HG03558 (cell line): Measurements from ENCODE around the gene ARHGAP29.

Source experiments
- ATAC-seq: cut with Tn5 transposase; IDR thresholded peaks from one replicate; pipeline ENCODE4 v1.9.1; 2021; ENCODE audit warnings: moderate number of reproducible peaks; ENCODE audit not compliant: unreplicated experiment; ENCODE audit errors: extremely low read depth

ARHGAP29 gene

GRCh38 chr1:94237291-94238226, at the start of gene ARHGAP29:
TSS of gene ARHGAP29 (minus strand) at chr1:94237584. CDS start at chr1:94231611, 5,973 bp downstream.
- ATAC-seq, result no peak

- no peak for ATAC-seq
Measured at GRCh38 chr1:94286864-94287437, 49.6 kb upstream of the ARHGAP29 start.

- ATAC-seq, result no peak
Measured at GRCh38 chr1:94285031-94285654, 47.8 kb upstream of the ARHGAP29 start.

GRCh38 chr1:94284476-94284875, 47.1 kb upstream of the ARHGAP29 start:
- ATAC-seq, result no peak

- ATAC-seq, result no peak
Measured at GRCh38 chr1:94283462-94283861, 46.1 kb upstream of the ARHGAP29 start.

GRCh38 chr1:94282143-94282711, 44.8 kb upstream of the ARHGAP29 start:
- no peak for ATAC-seq

GRCh38 chr1:94281361-94282142, 44.2 kb upstream of the ARHGAP29 start:
- no peak for ATAC-seq

GRCh38 chr1:94280541-94280940, 43.2 kb upstream of the ARHGAP29 start:
- ATAC-seq, result no peak

- ATAC-seq, result no peak
Measured at GRCh38 chr1:94279462-94279861, 42.1 kb upstream of the ARHGAP29 start.

- ATAC-seq, result no peak
Measured at GRCh38 chr1:94279038-94279437, 41.7 kb upstream of the ARHGAP29 start.

- ATAC-seq, result no peak
Measured at GRCh38 chr1:94276988-94277434, 39.6 kb upstream of the ARHGAP29 start.

- no peak for ATAC-seq
Measured at GRCh38 chr1:94275083-94275482, 37.7 kb upstream of the ARHGAP29 start.

GRCh38 chr1:94274561-94274960, 37.2 kb upstream of the ARHGAP29 start:
- no peak for ATAC-seq

- ATAC-seq, result no peak
Measured at GRCh38 chr1:94273111-94273510, 35.7 kb upstream of the ARHGAP29 start.

- no peak for ATAC-seq
Measured at GRCh38 chr1:94272388-94272787, 35.0 kb upstream of the ARHGAP29 start.

GRCh38 chr1:94271373-94271772, 34.0 kb upstream of the ARHGAP29 start:
- no peak for ATAC-seq

- ATAC-seq, result no peak
Measured at GRCh38 chr1:94270801-94271203, 33.4 kb upstream of the ARHGAP29 start.

GRCh38 chr1:94269921-94270320, 32.5 kb upstream of the ARHGAP29 start:
- no peak for ATAC-seq

- no peak for ATAC-seq
Measured at GRCh38 chr1:94265906-94266305, 28.5 kb upstream of the ARHGAP29 start.

- ATAC-seq, result no peak
Measured at GRCh38 chr1:94265011-94265422, 27.6 kb upstream of the ARHGAP29 start.
